OCI-M1 (cell line): ENCODE measurements around the gene PAK1.
"Not testable (repeated sequence)": the region's sequence is repeated elsewhere in the genome, so short reads cannot be mapped to it uniquely, and the experiment has no call there.

ENCODE experiments used
- DNase-seq: peaks from one replicate; lab custom pipeline; 2025; lab: John Stamatoyannopoulos, UW

PAK1 gene

DNA sequence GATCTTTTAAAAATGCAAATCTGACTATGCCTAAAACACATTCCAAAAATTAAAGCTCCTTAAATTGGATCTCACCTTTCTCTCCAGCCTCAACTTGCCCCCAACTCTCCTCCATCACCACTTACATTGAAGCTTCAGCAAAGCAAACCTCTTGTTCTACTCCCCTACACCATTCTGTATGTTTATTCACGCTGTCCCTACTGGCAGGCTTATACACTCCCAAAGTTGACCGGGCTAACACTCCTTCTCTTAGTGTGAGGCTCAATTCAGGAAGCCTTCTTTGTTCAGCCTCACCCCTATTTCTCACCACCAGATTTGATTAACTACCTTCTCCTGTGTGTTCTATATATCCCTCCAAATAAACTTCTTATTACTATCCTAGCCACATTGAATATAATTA lies 170.6 kb downstream of the PAK1 start:
- no peak for DNase-seq

- DNase-seq, result peak; percentile 91
These were observed 171.1 kb downstream of the PAK1 start for GRCh38 chr11:77302752-77303151.

- no peak for DNase-seq
These were observed 172.4 kb downstream of the PAK1 start, which contains the start of gene GDPD4 for GRCh38 chr11:77301510-77301909. Gene GDPD4, minus strand, starts transcription at chr11:77301686. Its CDS starts 16,549 bp downstream, at chr11:77285137.

DNA sequence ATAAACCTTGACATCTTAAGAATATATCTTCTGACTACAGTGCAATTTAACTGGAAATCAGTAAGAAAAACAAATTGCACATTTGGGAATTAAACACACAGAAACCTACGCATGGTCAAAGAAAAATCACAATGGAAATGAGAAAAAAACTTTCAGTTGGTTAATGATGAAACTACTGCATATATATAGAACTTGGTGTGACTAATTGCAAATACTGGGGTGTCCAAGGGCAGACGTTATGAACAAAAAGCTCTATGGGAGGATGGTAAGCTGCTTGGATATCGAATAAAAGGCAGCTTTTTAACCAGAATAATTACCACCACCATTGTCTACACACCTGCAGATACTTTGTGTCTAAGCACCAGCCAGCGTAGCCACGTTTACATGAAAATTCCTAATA lies 173.2 kb downstream of the PAK1 start:
- DNase-seq, result no peak

- not testable (repeated sequence) for DNase-seq
These were observed 173.9 kb downstream of the PAK1 start for GRCh38 chr11:77300028-77300427.

- DNase-seq, result peak; percentile 86
These were observed 174.3 kb downstream of the PAK1 start for GRCh38 chr11:77299528-77299993.

- DNase-seq, result no peak
These were observed 179.9 kb downstream of the PAK1 start for GRCh38 chr11:77294040-77294439.

DNA sequence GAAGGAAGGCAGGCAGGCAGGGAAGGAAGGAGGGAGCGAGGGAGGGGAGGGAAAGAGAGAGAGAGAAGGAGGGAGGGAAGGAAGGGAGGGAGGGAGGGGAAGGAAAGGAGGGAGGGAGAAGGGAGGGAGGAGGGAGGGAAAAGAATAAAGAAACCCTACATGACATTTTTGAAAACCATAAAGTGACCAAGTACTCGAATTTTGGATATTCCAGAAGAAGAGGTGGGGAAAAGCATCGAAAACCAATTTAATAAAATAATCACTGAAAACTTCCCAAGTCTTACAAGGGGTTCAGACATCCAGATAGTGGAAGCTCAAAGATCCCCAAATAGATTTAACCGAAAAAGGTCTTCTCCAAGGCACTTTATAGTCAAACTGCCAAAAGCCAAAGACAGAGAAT lies 184.2 kb downstream of the PAK1 start:
- DNase-seq, result no peak

- DNase-seq, result no peak
These were observed 186.2 kb downstream of the PAK1 start for GRCh38 chr11:77287615-77288273.

GRCh38 chr11:77287136-77287535 lies 186.8 kb downstream of the PAK1 start:
- no peak for DNase-seq

- no peak for DNase-seq
These were observed 189.1 kb downstream of the PAK1 start for GRCh38 chr11:77284476-77285468.

GRCh38 chr11:77283101-77283500 lies 190.8 kb downstream of the PAK1 start:
- DNase-seq, result no peak

DNA sequence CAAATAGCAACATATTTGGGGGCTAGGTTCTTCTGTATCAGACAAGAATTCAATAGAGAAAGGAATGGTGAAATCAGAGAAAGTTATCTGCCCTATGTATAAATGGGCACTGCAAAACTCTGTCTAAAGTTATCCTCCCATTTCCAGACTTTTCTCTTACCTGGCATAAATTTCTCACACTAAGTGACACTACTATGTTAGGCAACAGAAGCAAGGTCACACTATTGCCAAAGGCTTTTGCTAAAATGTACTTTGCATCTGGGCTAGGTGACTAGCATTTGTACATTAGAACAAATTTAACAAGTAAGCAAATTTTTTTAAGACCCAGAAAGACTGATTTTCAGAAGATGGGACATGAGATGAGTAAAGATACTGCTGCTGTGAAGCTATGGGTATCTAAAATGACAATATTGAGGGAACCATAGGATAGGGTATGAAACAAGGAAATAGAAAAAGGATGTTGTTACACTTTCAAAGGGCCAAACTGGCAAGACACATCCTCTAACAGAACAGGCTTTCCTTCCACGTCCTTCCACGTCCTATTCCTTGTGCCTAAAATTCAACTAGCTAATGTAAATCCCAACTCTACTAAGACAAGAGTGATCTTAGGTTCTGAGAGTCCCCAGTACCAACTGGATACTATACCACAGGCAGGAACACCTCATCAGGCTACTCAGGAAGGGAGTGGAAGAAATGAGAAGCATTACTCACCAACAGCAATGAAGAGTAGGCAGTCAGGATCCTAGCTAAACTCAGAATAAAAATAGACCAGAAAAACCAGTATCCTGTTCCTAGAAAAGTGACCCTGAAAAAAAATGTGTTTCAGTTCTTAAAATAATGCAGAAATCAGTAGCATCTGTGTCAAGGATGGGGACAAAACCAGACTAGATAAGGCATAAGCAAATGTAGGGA lies 195.0 kb downstream of the PAK1 start:
- DNase-seq, result peak; percentile 85

DNA sequence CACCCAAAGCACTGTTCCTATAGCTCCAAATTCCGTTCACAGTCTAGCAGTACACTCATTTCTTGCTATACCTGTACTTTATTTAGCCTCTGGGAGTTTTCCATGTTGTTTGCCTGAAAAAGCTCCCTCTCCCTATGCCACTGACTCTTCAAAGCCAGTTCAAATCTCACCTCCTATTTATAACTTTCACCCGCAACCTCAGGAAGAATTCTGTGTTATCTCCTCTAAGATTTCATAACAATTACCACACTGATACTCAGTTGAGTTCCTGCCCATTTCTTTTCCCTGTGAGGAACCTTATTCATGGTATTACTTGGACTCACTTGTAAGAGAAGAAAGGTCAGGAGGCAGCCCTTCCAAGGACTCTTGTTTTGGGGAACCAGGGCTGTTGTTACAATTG lies 197.6 kb downstream of the PAK1 start:
- DNase-seq, result peak; percentile 54
